SK-N-SH (cell line): Measurements from ENCODE around the gene DNAJB8. TPM values are rescaled to one million over a fixed set of nuclear protein-coding genes. Genes with fewer than 3 reads are reported as not detected.

Experiments used
- CTCF ChIA-PET: fragments of 300-600, 350-600 bp; formaldehyde crosslinking; extraction: SDS; loops from one replicate; lab custom pipeline; 2021; lab: Yijun Ruan, JAX
- POLR2A ChIA-PET: fragments of 350-600 bp; sonication (Branson Sonifier 250); formaldehyde crosslinking; extraction: SDS; loops from one replicate; lab custom pipeline; 2020; ENCODE audit warnings: antibody characterized with exemption, inconsistent platforms; lab: Yijun Ruan, JAX
- DNase-seq: peaks from one replicate; pipeline ENCODE4 v3.0.0; 2012
- H2AFZ ChIP-seq: fragments of 200-600 bp; sonication (generic); 2 replicates; pipeline ENCODE4 v1.8.1; 2016; ENCODE audit warnings: antibody characterized with exemption, mild to moderate bottlenecking, low read depth
- H3F3A ChIP-seq: fragments of 200-600 bp; sonication (generic); replicated peaks from 2 replicates; pipeline ENCODE3; 2016; ENCODE audit warnings: antibody characterized with exemption, mild to moderate bottlenecking; ENCODE audit not compliant: insufficient read depth
- H3K27ac ChIP-seq, 2 experiments: fragments of 200-500 bp in 1 of 2; fragments of 200-600 bp in 1 of 2; sonication (Bioruptor generic) in 1 of 2; sonication (generic), shearing (Covaris generic) in 1 of 2; 2 replicates each; pipeline versions ENCODE4 v1.5.1 to v1.6.1; 2014 to 2016; ENCODE audit warnings: low read depth in 2 of 2, inconsistent platforms in 1 of 2, low read length in 1 of 2, mild to moderate bottlenecking in 1 of 2, mixed read lengths in 1 of 2
- H3K27me3 ChIP-seq: fragments of 200-600 bp; sonication (generic), shearing (Covaris generic); 2 replicates; pipeline ENCODE4 v1.6.1; 2016; ENCODE audit warnings: mixed run types; ENCODE audit not compliant: insufficient read depth
- H3K36me3 ChIP-seq, 2 experiments: fragments of 200-500 bp in 1 of 2; fragments of 200-600 bp in 1 of 2; sonication (Bioruptor generic) in 1 of 2; sonication (generic) in 1 of 2; replicated peaks in 1 of 2; 2 replicates each; pipeline versions ENCODE3 to v1.5.1; 2014 to 2016; ENCODE audit warnings: low read length in 1 of 2, mild to moderate bottlenecking in 1 of 2; ENCODE audit not compliant: insufficient read depth in 2 of 2, control insufficient read depth in 1 of 2
- H3K4me1 ChIP-seq, 2 experiments: fragments of 200-500 bp in 1 of 2; fragments of 200-600 bp in 1 of 2; sonication (Bioruptor generic) in 1 of 2; sonication (generic), shearing (Covaris generic) in 1 of 2; 2 replicates each; pipeline versions ENCODE4 v1.5.1 to v1.6.1; 2014 to 2016; ENCODE audit warnings: low read depth in 1 of 2, low read length in 1 of 2, mixed run types in 1 of 2; ENCODE audit not compliant: insufficient read depth in 2 of 2, control insufficient read depth in 1 of 2
- H3K4me2 ChIP-seq: fragments of 200-600 bp; sonication (generic), shearing (Covaris generic); 2 replicates; pipeline ENCODE4 v1.6.1; 2017; ENCODE audit warnings: mixed run types
- H3K4me3 ChIP-seq, 2 experiments: fragments of 200-500 bp in 1 of 2; fragments of 200-600 bp in 1 of 2; sonication (Bioruptor generic) in 1 of 2; sonication (generic), shearing (Covaris generic) in 1 of 2; 2 replicates each; pipeline versions ENCODE4 v1.5.1 to v1.8.1; 2014 to 2016; ENCODE audit warnings: low read depth in 2 of 2, inconsistent platforms in 1 of 2, low read length in 1 of 2, mild to moderate bottlenecking in 1 of 2, mixed read lengths in 1 of 2, moderate library complexity in 1 of 2
- H3K79me2 ChIP-seq: fragments of 200-600 bp; sonication (generic); 2 replicates; pipeline ENCODE4 v1.8.1; 2017; ENCODE audit warnings: mild to moderate bottlenecking; ENCODE audit not compliant: insufficient read depth
- H3K9ac ChIP-seq: fragments of 200-600 bp; sonication (generic); 2 replicates; pipeline ENCODE4 v1.6.1; 2017; ENCODE audit warnings: mixed run types
- H3K9me2 ChIP-seq: fragments of 200-600 bp; sonication (generic); 2 replicates; pipeline ENCODE4 v1.6.1; 2017; ENCODE audit warnings: mixed run types
- H3K9me3 ChIP-seq: fragments of 200-600 bp; sonication (generic); 2 replicates; pipeline ENCODE4 v1.6.1; 2017; ENCODE audit warnings: mixed run types, mild to moderate bottlenecking, moderate library complexity
- H4K20me1 ChIP-seq: fragments of 200-600 bp; sonication (generic); 2 replicates; pipeline ENCODE4 v1.6.1; 2017; ENCODE audit warnings: mild to moderate bottlenecking, mixed run types; ENCODE audit not compliant: insufficient read depth
- ELF1 ChIP-seq: IDR thresholded peaks from 2 replicates; pipeline ENCODE4 v1.4.0; 2012
- EZH2phosphoT487 ChIP-seq: fragments of 200-600 bp; sonication (generic); IDR thresholded peaks from 2 replicates; pipeline ENCODE4 v1.6.1; 2017; ENCODE audit warnings: low read depth, mixed run types, mild to moderate bottlenecking, antibody characterized with exemption, moderate library complexity, borderline replicate concordance
- GATA2 ChIP-seq: sonication (generic); formaldehyde crosslinking; IDR thresholded peaks from 2 replicates; pipeline ENCODE4 v1.5.0; 2020; ENCODE audit warnings: mild to moderate bottlenecking, missing genetic modification reagents
- MXI1 ChIP-seq: IDR thresholded peaks from 2 replicates; pipeline ENCODE4 v1.6.1; 2012; ENCODE audit warnings: mild to moderate bottlenecking, low read depth, low read length, improper control_type of control experiment
- NFIC ChIP-seq: IDR thresholded peaks from 2 replicates; pipeline ENCODE4 v1.4.0; 2012; ENCODE audit warnings: borderline replicate concordance
- RAD21 ChIP-seq: IDR thresholded peaks from 2 replicates; pipeline ENCODE4 v1.6.1; 2012; ENCODE audit warnings: mild to moderate bottlenecking, low read length
- RFX5 ChIP-seq: IDR thresholded peaks from 2 replicates; pipeline ENCODE4 v1.6.1; 2012; ENCODE audit warnings: mild to moderate bottlenecking, improper control_type of control experiment, low read length
- SIN3A ChIP-seq: IDR thresholded peaks from 2 replicates; pipeline ENCODE4 v1.6.1; 2012; ENCODE audit warnings: low read depth, mild to moderate bottlenecking, low read length, moderate library complexity, borderline replicate concordance
- SMC3 ChIP-seq: IDR thresholded peaks from 2 replicates; pipeline ENCODE4 v1.6.1; 2012; ENCODE audit warnings: low read depth, low read length, improper control_type of control experiment
- TAF1 ChIP-seq: IDR thresholded peaks from 2 replicates; pipeline ENCODE4 v1.6.1; 2012; ENCODE audit warnings: low read depth, mild to moderate bottlenecking, low read length, moderate library complexity, borderline replicate concordance
- TCF12 ChIP-seq: IDR thresholded peaks from 2 replicates; pipeline ENCODE4 v1.4.0; 2012
- TEAD4 ChIP-seq: IDR thresholded peaks from 2 replicates; pipeline ENCODE4 v1.4.0; 2012; ENCODE audit warnings: mild to moderate bottlenecking, borderline replicate concordance; ENCODE audit not compliant: insufficient read depth
- YY1 ChIP-seq: IDR thresholded peaks from 2 replicates; pipeline ENCODE4 v1.4.0; 2012; ENCODE audit warnings: low read depth, mild to moderate bottlenecking
- WGBS: methylation state at CpG from one replicate; pipeline ENCODE4 v1.1.6; 2017; ENCODE audit warnings: low lambda C conversion rate; 5-methylcytosine and 5-hydroxymethylcytosine counted together
- polyA plus RNA-seq, 3 experiments: library from polyadenylated mRNA; depleted of rRNA; stranded (reverse); fragments of >200 nt; gene quantifications; 2 replicates each; pipeline ENCODE4 v1.2.3, GENCODE V29; 2012
- TF ChIP-seq, protein P1 (sequence below): fragments of 150-350 bp; IDR thresholded peaks from 2 replicates; pipeline ENCODE4 v1.6.1; 2016; ENCODE audit warnings: mild to moderate bottlenecking, low read depth, low read length
- TF ChIP-seq, protein P2 (sequence below): IDR thresholded peaks from 2 replicates; pipeline ENCODE4 v1.4.0; 2012; ENCODE audit warnings: low read depth, borderline replicate concordance
- TF ChIP-seq, protein P3 (sequence below): fragments of 200-600 bp; sonication (generic); IDR thresholded peaks from 2 replicates; pipeline ENCODE4 v1.6.1; 2017; ENCODE audit warnings: antibody characterized with exemption, mild to moderate bottlenecking, moderate library complexity

Gene DNAJB8
- polyA plus RNA-seq, 1 of the 3 experiments (the other 2 are of a cell fraction), result not detected

DNA sequence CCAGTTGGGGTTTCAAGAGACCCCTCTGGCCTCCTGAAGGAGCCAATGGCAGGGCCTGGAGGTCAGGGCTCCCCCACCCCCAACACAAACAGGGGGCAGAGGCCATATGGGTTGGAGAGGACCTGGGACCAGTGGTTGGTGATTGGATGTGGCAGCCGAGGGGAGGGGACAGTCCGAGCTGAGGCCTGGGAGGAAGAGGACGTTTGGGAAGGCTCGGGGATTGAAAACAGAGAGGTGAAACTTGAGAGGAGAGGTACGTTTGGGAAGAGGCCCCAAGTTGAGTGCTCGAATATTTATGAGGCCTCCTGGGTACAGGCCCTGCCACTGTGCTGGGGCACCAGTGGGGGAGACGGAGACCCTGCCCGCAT is 53.7 kb downstream of the DNAJB8 start:
- DNase-seq, result no peak
- TF ChIP-seq, protein P1, sequence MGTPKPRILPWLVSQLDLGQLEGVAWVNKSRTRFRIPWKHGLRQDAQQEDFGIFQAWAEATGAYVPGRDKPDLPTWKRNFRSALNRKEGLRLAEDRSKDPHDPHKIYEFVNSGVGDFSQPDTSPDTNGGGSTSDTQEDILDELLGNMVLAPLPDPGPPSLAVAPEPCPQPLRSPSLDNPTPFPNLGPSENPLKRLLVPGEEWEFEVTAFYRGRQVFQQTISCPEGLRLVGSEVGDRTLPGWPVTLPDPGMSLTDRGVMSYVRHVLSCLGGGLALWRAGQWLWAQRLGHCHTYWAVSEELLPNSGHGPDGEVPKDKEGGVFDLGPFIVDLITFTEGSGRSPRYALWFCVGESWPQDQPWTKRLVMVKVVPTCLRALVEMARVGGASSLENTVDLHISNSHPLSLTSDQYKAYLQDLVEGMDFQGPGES, result no peak
- TF ChIP-seq SMC3 (no peak), TEAD4 (no peak), SIN3A (no peak), ELF1 (no peak), RAD21 (no peak), TCF12 (no peak), YY1 (no peak), RFX5 (no peak), NFIC (no peak), TAF1 (no peak), MXI1 (no peak), EZH2phosphoT487 (no peak), GATA2 (CRISPR knock-in tag) (no peak)
- TF ChIP-seq, protein P2, sequence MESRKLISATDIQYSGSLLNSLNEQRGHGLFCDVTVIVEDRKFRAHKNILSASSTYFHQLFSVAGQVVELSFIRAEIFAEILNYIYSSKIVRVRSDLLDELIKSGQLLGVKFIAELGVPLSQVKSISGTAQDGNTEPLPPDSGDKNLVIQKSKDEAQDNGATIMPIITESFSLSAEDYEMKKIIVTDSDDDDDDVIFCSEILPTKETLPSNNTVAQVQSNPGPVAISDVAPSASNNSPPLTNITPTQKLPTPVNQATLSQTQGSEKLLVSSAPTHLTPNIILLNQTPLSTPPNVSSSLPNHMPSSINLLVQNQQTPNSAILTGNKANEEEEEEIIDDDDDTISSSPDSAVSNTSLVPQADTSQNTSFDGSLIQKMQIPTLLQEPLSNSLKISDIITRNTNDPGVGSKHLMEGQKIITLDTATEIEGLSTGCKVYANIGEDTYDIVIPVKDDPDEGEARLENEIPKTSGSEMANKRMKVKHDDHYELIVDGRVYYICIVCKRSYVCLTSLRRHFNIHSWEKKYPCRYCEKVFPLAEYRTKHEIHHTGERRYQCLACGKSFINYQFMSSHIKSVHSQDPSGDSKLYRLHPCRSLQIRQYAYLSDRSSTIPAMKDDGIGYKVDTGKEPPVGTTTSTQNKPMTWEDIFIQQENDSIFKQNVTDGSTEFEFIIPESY, result no peak
- TF ChIP-seq, protein P3, sequence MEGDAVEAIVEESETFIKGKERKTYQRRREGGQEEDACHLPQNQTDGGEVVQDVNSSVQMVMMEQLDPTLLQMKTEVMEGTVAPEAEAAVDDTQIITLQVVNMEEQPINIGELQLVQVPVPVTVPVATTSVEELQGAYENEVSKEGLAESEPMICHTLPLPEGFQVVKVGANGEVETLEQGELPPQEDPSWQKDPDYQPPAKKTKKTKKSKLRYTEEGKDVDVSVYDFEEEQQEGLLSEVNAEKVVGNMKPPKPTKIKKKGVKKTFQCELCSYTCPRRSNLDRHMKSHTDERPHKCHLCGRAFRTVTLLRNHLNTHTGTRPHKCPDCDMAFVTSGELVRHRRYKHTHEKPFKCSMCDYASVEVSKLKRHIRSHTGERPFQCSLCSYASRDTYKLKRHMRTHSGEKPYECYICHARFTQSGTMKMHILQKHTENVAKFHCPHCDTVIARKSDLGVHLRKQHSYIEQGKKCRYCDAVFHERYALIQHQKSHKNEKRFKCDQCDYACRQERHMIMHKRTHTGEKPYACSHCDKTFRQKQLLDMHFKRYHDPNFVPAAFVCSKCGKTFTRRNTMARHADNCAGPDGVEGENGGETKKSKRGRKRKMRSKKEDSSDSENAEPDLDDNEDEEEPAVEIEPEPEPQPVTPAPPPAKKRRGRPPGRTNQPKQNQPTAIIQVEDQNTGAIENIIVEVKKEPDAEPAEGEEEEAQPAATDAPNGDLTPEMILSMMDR, result no peak
- POLR2A ChIA-PET, result interaction anchor here (1.4 to 6.3 kb wide), 6 partner anchors 17 to 134 kb away, joined by 3 to 100 read pairs (median 27); no protein-coding TSS in a partner anchor
- H3K9me3 ChIP-seq, result no peaks in the 10 kb centered on the region
- no peak overlapping the region for H3K9ac ChIP-seq
- H3F3A ChIP-seq, result no peaks in the 10 kb centered on the region
- peak overlapping the region in 1 of 2 experiments; percentile 100; a peak in 2 of 4 replicates for H3K27ac ChIP-seq
- CTCF ChIA-PET, result interaction anchor here (1.0 to 7.2 kb wide), 7 partner anchors 9 to 318 kb away, joined by 3 to 44 read pairs (median 3); no protein-coding TSS in a partner anchor
- H3K9me2 ChIP-seq, result no peaks in the 10 kb centered on the region
- H3K36me3 ChIP-seq, result no peaks in the 10 kb centered on the region
- no peak overlapping the region for H3K4me2 ChIP-seq
- 89% methylated on average over 8 of the region's 8 CpGs for WGBS
- H4K20me1 ChIP-seq, result no peaks in the 10 kb centered on the region
- peaks cover 0 to 96% of the 10 kb centered on the region in 2 experiments; a peak in 1 of 4 replicates for H3K4me1 ChIP-seq
- no peaks in the 10 kb centered on the region for H3K79me2 ChIP-seq
- H2AFZ ChIP-seq, result no peak overlapping the region
- H3K27me3 ChIP-seq, result no peaks in the 10 kb centered on the region
- H3K4me3 ChIP-seq, result no peak overlapping the region

Other genes starting within 250 kb of the DNAJB8 start
- gene GATA2, start 26.3 kb upstream of the DNAJB8 start, polyA plus RNA-seq (2012; rRNA removed), result 5.5 and 6.8 TPM in 2 replicates
- gene RPN1, start 183.9 kb upstream of the DNAJB8 start, polyA plus RNA-seq (2012; rRNA removed), result 162 and 183 TPM in 2 replicates